ENCODE results near the gene LMNTD2. TPM values are rescaled to one million over a fixed set of nuclear protein-coding genes. Genes with fewer than 3 reads are reported as not detected.

The LMNTD2 gene
- total and polyA plus RNA-seq, 2 donors (not counting 3 experiments of a cell fraction or from before 2014, with no cell fraction given): 2.1 to 2.6 TPM

DNA sequence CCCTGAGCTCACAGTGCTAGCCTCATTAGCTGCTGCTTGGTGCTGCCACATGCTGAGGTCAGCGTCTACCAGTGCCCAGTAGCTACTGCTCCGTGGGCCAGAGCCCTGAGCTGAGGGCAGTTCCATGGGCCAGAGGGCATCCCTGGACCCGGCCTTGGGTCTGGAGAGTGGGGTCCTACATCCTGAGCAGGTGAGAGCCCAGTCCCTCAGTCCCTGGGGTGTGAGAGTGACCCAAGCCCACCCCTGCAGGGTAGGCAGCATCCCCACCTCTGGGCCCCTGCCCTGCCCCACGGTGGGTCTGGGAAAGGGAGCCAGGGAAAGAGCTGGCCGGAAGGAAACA is 9.8 kb downstream of the LMNTD2 start:
- Histone ChIP-seq H3K4me2 (ENCODE audit: insufficient read depth, low read length) (no peak overlapping the region), H3K4me1 (ENCODE audit: control insufficient read depth, extremely low read depth, insufficient read depth, low read length) (peaks cover 3% of the 10 kb centered on the region), H3K36me3 (ENCODE audit: control insufficient read depth in 2 of 2, extremely low read depth in 1 of 2, insufficient read depth in 2 of 2, low read length in 2 of 2) (no peaks in the 10 kb centered on the region), H3K79me2 (ENCODE audit: control insufficient read depth, insufficient read depth, low read length) (no peaks in the 10 kb centered on the region), H3K9me1 (replicated peaks; ENCODE audit: control insufficient read depth, extremely low read depth, insufficient read depth, low read length) (no peaks in the 10 kb centered on the region), H4K20me1 (replicated peaks; ENCODE audit: control insufficient read depth, extremely low read depth, insufficient read depth, low read length) (no peaks in the 10 kb centered on the region), H3K27me3 (ENCODE audit: control insufficient read depth in 2 of 2, insufficient read depth in 2 of 2, low read length in 2 of 2) (peaks cover 2 to 6% of the 10 kb centered on the region in 2 experiments), H3K4me3 (replicated peaks in 1 of 3; ENCODE audit: insufficient read depth in 1 of 3, low read depth in 1 of 3, low read length in 3 of 3) (no peak overlapping the region), H2AFZ (ENCODE audit: low read depth, low read length) (no peak overlapping the region), H3K27ac (ENCODE audit: insufficient read depth, low read depth, low read length) (no peak overlapping the region), H3K9me3 (replicated peaks; ENCODE audit: control insufficient read depth, insufficient read depth, low read length) (no peaks in the 10 kb centered on the region), H3K9ac (replicated peaks; ENCODE audit: extremely low read depth, insufficient read depth, low read length) (no peak overlapping the region)
- FAIRE-seq (no peak), DNase-seq (ENCODE audit: low read depth, low spot score) (no peak)
- no peak for TF ChIP-seq JUN (IDR thresholded peaks at IDR 0.05; ENCODE audit: borderline replicate concordance, insufficient read depth, insufficient read length, low read depth)
- TF ChIP-seq POLR2AphosphoS5 (IDR thresholded peaks at IDR 0.05; ENCODE audit: insufficient read depth, low read depth, low read length): no peak
- no peak for TF ChIP-seq EZH2 (IDR thresholded peaks at IDR 0.05; ENCODE audit: borderline replicate concordance, low read depth, low read length, severe bottlenecking)
- TF ChIP-seq, protein P1, sequence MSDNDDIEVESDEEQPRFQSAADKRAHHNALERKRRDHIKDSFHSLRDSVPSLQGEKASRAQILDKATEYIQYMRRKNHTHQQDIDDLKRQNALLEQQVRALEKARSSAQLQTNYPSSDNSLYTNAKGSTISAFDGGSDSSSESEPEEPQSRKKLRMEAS (IDR thresholded peaks at IDR 0.05; ENCODE audit: insufficient read depth, insufficient read length): no peak
- TF ChIP-seq FOS (IDR thresholded peaks at IDR 0.05; ENCODE audit: borderline replicate concordance, insufficient read depth, low read length): no peak
- TF ChIP-seq, protein P2, sequence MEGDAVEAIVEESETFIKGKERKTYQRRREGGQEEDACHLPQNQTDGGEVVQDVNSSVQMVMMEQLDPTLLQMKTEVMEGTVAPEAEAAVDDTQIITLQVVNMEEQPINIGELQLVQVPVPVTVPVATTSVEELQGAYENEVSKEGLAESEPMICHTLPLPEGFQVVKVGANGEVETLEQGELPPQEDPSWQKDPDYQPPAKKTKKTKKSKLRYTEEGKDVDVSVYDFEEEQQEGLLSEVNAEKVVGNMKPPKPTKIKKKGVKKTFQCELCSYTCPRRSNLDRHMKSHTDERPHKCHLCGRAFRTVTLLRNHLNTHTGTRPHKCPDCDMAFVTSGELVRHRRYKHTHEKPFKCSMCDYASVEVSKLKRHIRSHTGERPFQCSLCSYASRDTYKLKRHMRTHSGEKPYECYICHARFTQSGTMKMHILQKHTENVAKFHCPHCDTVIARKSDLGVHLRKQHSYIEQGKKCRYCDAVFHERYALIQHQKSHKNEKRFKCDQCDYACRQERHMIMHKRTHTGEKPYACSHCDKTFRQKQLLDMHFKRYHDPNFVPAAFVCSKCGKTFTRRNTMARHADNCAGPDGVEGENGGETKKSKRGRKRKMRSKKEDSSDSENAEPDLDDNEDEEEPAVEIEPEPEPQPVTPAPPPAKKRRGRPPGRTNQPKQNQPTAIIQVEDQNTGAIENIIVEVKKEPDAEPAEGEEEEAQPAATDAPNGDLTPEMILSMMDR (IDR thresholded peaks at IDR 0.05; ENCODE audit: extremely low read depth in 1 of 2, insufficient read depth in 1 of 2, low read depth in 1 of 2, low read length in 2 of 2): no peak
- no peak for TF ChIP-seq POLR2A (IDR thresholded peaks at IDR 0.05; ENCODE audit: low read depth, low read length)
- no peak for TF ChIP-seq GATA2 (IDR thresholded peaks at IDR 0.05; ENCODE audit: insufficient read depth, insufficient read length, low read depth, low read length)
- TF ChIP-seq MYC (IDR thresholded peaks at IDR 0.05; ENCODE audit: low read depth, low read length): no peak
- POLR2A ChIA-PET: no interaction called here
- BruUV-seq (replicated peaks): no TSS peak
- CTCF ChIA-PET: interaction anchor here (1.0 kb wide), 1 partner anchor 175 kb away, joined by 3 read pairs; no protein-coding TSS in a partner anchor
- intact Hi-C loops (cut with micrococcal nuclease): no loop called here
- dilution Hi-C loops (cut with MboI; ENCODE audit: extremely low pct_ligation_motif_present, low sequenced_read_pairs): no loop called here
